Fibroblast of mammary gland (primary cell): Measurements from ENCODE around the gene NOP9.

Experiments
- DNase-seq: peaks from one replicate; pipeline ENCODE4 v3.0.0-alpha.2; 2010; ENCODE audit warnings: low read depth
- H3K4me3 ChIP-seq: 2 replicates; pipeline ENCODE4 v1.5.1; 2011; ENCODE audit warnings: low read depth, mild to moderate bottlenecking, low read length, moderate library complexity; ENCODE audit not compliant: control insufficient read depth
- TF ChIP-seq, protein P1 (sequence below): conservative IDR thresholded peaks from 2 replicates; pipeline ENCODE4 v1.5.1; 2011; ENCODE audit warnings: low read depth, low read length, inconsistent platforms; ENCODE audit not compliant: control insufficient read depth, insufficient read depth

The NOP9 gene

DNA sequence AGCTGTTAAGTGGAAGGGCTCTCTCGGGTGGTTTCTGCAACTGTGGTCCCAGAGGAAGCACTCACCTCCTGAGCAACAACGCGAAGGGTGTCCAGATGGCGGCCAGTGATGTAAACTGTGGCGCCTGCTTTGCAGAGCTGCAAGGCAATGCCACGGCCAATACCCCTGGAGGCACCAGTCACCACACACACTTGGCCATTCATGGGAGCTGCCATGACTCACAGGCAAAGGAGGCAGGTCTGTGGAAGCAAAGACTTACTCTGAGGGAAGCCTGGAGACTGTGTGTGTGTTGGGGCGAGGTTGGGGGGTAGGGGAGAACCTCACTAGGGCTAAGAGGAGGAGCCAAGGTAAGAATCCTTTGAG is 777 bp upstream of the NOP9 start:
- TF ChIP-seq, protein P1, sequence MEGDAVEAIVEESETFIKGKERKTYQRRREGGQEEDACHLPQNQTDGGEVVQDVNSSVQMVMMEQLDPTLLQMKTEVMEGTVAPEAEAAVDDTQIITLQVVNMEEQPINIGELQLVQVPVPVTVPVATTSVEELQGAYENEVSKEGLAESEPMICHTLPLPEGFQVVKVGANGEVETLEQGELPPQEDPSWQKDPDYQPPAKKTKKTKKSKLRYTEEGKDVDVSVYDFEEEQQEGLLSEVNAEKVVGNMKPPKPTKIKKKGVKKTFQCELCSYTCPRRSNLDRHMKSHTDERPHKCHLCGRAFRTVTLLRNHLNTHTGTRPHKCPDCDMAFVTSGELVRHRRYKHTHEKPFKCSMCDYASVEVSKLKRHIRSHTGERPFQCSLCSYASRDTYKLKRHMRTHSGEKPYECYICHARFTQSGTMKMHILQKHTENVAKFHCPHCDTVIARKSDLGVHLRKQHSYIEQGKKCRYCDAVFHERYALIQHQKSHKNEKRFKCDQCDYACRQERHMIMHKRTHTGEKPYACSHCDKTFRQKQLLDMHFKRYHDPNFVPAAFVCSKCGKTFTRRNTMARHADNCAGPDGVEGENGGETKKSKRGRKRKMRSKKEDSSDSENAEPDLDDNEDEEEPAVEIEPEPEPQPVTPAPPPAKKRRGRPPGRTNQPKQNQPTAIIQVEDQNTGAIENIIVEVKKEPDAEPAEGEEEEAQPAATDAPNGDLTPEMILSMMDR, result no peak
- peak overlapping the region; percentile 97 for H3K4me3 ChIP-seq

DNA sequence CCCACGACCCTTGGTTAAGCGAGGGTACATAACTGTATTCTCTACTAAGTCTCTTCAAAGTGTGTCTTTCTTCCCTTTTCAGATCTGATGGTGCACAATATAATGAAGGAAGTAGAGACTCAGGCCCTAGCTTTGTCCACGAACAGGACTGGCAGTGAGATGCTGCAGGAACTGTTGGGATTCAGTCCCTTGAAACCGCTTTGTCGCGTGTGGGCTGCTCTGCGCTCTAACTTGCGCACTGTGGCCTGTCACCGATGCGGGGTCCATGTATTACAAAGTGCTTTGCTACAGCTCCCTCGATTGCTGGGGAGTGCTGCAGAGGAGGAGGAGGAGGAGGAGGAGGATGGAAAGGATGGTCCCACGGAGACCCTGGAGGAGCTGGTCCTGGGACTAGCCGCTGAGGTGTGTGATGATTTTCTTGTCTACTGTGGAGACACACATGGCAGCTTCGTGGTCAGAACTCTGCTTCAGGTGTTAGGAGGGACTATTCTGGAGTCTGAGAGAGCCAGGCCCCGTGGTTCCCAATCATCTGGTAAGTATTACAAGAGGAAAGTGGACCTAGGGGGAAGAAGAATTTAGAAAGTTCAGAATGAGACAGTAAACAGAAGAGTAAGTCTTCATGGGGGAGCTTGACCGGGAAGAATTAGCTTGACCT is 803 bp downstream of the NOP9 start:
- TF ChIP-seq, protein P1, result no peak
- peak overlapping the region; percentile 97 for H3K4me3 ChIP-seq
- no peak for DNase-seq

More for the DNA sequence above, 777 bp upstream of the NOP9 start:
- DNase-seq, result peak; percentile 76

DNA sequence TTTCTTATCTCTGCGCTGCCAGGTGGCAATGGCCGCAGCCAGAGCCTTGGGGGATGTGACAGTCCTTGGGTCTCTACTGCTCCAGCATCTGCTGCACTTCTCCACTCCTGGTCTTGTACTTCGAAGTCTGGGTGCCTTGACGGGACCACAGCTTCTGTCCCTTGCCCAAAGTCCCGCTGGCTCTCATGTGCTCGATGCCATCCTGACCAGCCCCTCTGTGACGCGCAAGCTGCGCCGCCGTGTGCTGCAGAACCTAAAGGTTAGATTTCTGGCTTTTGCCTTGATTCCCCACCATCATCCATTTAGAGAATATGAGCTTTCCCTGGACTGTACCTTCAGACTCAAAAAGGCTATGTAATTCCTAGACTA is 4.4 kb downstream of the NOP9 start:
- TF ChIP-seq, protein P1, result no peak
- DNase-seq, result no peak
- no peak overlapping the region for H3K4me3 ChIP-seq

DNA sequence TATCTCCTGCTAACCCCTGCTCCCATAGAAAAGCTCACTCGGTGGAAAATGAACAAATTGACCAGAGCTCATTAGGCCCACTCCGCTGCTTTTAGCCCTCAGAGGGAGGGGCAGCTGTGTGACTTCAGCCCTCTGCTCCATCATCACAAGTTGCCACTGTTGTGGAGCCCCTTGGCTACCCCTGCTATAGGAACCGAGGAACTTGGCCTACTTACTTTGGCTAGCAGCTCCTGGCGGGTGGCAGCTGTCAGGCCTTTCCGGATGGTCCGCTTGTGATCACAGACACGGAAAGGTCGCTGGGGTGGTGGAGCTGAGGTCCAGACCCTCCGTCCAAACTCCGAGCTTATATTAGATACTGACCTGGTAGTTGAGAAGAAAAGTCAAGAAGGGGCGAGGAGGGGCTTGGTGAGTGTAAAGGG is 7.5 kb downstream of the NOP9 start:
- H3K4me3 ChIP-seq, result no peak overlapping the region
- no peak for DNase-seq
- TF ChIP-seq, protein P1, result no peak

DNA sequence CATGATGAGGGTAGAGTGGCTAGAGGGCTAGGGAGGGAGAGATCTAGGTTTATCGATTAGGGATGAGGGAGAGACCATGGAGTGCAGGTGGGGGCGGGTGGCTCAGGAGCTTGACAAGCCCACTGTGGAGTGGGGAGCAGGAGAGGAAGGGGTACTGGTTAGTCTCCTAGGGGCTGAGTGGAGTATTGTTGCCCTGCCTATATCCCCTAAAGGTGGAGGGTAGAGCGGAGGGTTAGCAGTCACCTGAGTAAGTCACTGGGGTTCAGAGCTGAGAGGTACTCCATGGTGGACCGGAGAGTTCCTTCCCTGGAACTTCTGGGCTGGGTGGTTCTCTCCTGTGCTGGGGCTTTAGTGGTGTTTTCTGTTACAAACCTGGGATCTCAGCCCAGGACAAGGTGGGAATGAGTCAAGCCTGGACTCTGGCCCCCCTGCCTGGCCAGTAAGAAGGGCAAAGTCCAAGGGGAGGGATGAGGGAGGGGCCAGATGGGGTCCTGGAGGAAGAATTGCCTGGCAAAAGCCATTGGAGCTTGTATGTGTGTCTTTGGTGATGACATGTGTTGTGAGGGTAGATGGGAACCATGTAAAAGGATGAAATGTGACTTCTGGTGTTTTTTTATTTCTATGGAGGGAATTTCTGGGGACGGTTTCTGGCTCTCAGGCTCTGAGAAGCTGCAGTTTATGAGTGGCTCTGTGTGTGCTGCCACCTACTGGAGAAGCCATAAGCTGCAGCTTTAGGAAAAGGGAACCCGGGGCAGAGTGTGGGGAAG is 8.1 kb downstream of the NOP9 start, which contains the start of gene CIDEB:
Gene CIDEB, minus strand, starts transcription at position 403 of the 767 bp plus-strand sequence. Its CDS starts 119 bp downstream, at position 284.
- peak; percentile 60 for DNase-seq
- no peak within 1 kb of the TSS for H3K4me3 ChIP-seq

DNA sequence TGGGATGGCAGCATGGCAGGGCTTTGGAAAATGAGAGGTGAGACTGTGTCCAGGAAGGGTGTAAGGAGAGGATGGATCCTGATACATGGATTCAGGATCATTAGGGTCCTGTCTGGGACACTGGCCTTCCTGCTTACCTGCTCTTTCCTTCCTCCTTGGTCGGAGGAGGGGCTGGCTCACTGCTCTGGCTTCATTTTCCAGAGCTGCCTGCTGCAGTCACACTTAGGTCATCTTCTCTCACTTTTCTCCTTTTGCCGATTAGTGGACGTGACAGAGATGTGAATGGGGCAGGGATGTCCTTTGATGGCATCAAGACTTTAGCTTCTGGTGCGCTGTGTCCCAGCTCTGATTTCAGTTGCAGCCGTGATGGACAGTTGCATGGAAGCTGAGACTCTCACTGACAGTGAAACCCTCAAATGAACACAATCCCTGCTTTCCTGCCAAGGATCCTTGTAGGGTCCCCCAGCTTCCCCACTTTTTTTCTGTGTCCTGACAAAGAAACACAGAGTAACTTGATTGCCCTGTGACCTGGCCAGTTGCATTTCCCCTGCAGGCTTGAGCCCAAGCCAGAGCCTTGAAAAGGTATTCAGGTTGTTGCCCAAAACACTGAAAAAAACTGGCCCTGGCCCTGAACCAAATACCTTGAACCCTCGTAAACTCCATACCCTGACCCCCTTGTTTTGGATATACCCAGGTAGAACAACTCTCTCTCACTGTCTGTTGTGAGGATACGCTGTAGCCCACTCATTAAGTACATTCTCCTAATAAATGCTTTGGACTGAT is 8.9 kb downstream of the NOP9 start:
- TF ChIP-seq, protein P1, result no peak
- DNase-seq, result no peak
- H3K4me3 ChIP-seq, result no peak overlapping the region

More for the DNA sequence above, 8.1 kb downstream of the NOP9 start, which contains the start of gene CIDEB:
- TF ChIP-seq, protein P1, result peak; percentile 96
